IPS-18c (cell line): ENCODE results near the gene NAV2.

Source experiments
- H3K4me3 ChIP-seq: 2 replicates; pipeline ENCODE4 v1.7.0; 2013; ENCODE audit warnings: low read depth, mild to moderate bottlenecking, low read length, moderate library complexity; ENCODE audit not compliant: insufficient read depth
- H3K9me3 ChIP-seq: one replicate; pipeline ENCODE4 v1.6.1; 2013; ENCODE audit warnings: mild to moderate bottlenecking, low read length, moderate library complexity; ENCODE audit not compliant: control insufficient read depth, insufficient read depth

The NAV2 gene

GRCh38 chr11:19845626-19846025, 133.0 kb downstream of the NAV2 start:
- H3K4me3 ChIP-seq, result no peak overlapping the region
- H3K9me3 ChIP-seq, result no peaks in the 10 kb centered on the region

GRCh38 chr11:19846654-19847305, 134.1 kb downstream of the NAV2 start:
- H3K9me3 ChIP-seq, result no peaks in the 10 kb centered on the region
- no peak overlapping the region for H3K4me3 ChIP-seq

- Histone ChIP-seq H3K4me3 (no peak overlapping the region), H3K9me3 (no peaks in the 10 kb centered on the region)
Observed at GRCh38 chr11:19848219-19848618, 135.6 kb downstream of the NAV2 start.

- H3K9me3 ChIP-seq, result no peaks in the 10 kb centered on the region
- H3K4me3 ChIP-seq, result no peak overlapping the region
Observed at GRCh38 chr11:19849107-19849789, 136.6 kb downstream of the NAV2 start.

- Histone ChIP-seq H3K9me3 (no peaks in the 10 kb centered on the region), H3K4me3 (no peak overlapping the region)
Observed at GRCh38 chr11:19849947-19850593, 137.4 kb downstream of the NAV2 start.

GRCh38 chr11:19852288-19852687, 139.7 kb downstream of the NAV2 start:
- Histone ChIP-seq H3K9me3 (no peaks in the 10 kb centered on the region), H3K4me3 (no peak overlapping the region)

GRCh38 chr11:19853016-19853415, 140.4 kb downstream of the NAV2 start:
- H3K4me3 ChIP-seq, result no peak overlapping the region
- no peaks in the 10 kb centered on the region for H3K9me3 ChIP-seq

GRCh38 chr11:19853920-19854319, 141.3 kb downstream of the NAV2 start:
- Histone ChIP-seq H3K4me3 (no peak overlapping the region), H3K9me3 (no peaks in the 10 kb centered on the region)

- no peaks in the 10 kb centered on the region for H3K9me3 ChIP-seq
Observed at GRCh38 chr11:19861171-19861570, 148.5 kb downstream of the NAV2 start.

GRCh38 chr11:19862091-19862490, 149.5 kb downstream of the NAV2 start:
- Histone ChIP-seq H3K9me3 (peaks cover 2% of the 10 kb centered on the region), H3K4me3 (no peak overlapping the region)

More at GRCh38 chr11:19861171-19861570, 148.5 kb downstream of the NAV2 start:
- no peak overlapping the region for H3K4me3 ChIP-seq

- H3K9me3 ChIP-seq, result peaks cover 2% of the 10 kb centered on the region
- no peak overlapping the region for H3K4me3 ChIP-seq
Observed at GRCh38 chr11:19864141-19865140, 151.8 kb downstream of the NAV2 start.

GRCh38 chr11:19866037-19866436, 153.4 kb downstream of the NAV2 start:
- Histone ChIP-seq H3K9me3 (peaks cover 2% of the 10 kb centered on the region), H3K4me3 (no peak overlapping the region)

GRCh38 chr11:19866521-19866920, 153.9 kb downstream of the NAV2 start:
- H3K4me3 ChIP-seq, result no peak overlapping the region
- H3K9me3 ChIP-seq, result peaks cover 2% of the 10 kb centered on the region

GRCh38 chr11:19867064-19867463, 154.4 kb downstream of the NAV2 start:
- H3K9me3 ChIP-seq, result peaks cover 2% of the 10 kb centered on the region
- no peak overlapping the region for H3K4me3 ChIP-seq

GRCh38 chr11:19868281-19868821, 155.7 kb downstream of the NAV2 start:
- Histone ChIP-seq H3K9me3 (peaks cover 2% of the 10 kb centered on the region), H3K4me3 (no peak overlapping the region)

GRCh38 chr11:19868871-19869270, 156.2 kb downstream of the NAV2 start:
- peaks cover 2% of the 10 kb centered on the region for H3K9me3 ChIP-seq
- no peak overlapping the region for H3K4me3 ChIP-seq

GRCh38 chr11:19869466-19869865, 156.8 kb downstream of the NAV2 start:
- Histone ChIP-seq H3K4me3 (no peak overlapping the region), H3K9me3 (peaks cover 2% of the 10 kb centered on the region)
